Keratinocyte (primary cell): ENCODE measurements around the gene PRR11. TPM values are rescaled to one million over a fixed set of nuclear protein-coding genes. Genes with fewer than 3 reads are reported as not detected.
A peak's percentile ranks its signal among the peaks of the same experiment; 100 is the strongest.

Experiments
- DNase-seq: peaks from one replicate; pipeline ENCODE4 v3.0.0-alpha.2; 2011; ENCODE audit warnings: low read depth, missing footprints, low spot score
- FAIRE-seq: peaks from 2 replicates; lab custom pipeline; 2011; peaks lifted over from hg19 to GRCh38; lab: Jason Lieb, UNC
- H2AFZ ChIP-seq: 2 replicates; pipeline ENCODE4 v1.6.0; 2012; ENCODE audit warnings: low read length, control low read depth, inconsistent platforms; ENCODE audit not compliant: control insufficient read depth
- H3K27ac ChIP-seq: 2 replicates; pipeline ENCODE4 v1.5.1; 2011; ENCODE audit warnings: low read length; ENCODE audit not compliant: control insufficient read depth, insufficient read depth
- H3K27me3 ChIP-seq: 3 replicates; pipeline ENCODE4 v1.6.0; 2011; ENCODE audit warnings: low read length; ENCODE audit not compliant: control insufficient read depth, insufficient read depth; ENCODE audit errors: extremely low read depth
- H3K36me3 ChIP-seq, 2 experiments: 2 replicates in 1 of 2; 3 replicates in 1 of 2; pipeline ENCODE4 v1.5.1; 2011; ENCODE audit warnings: low read length in 2 of 2, mild to moderate bottlenecking in 1 of 2; ENCODE audit not compliant: control insufficient read depth in 2 of 2, insufficient read depth in 2 of 2; ENCODE audit errors: extremely low read depth in 1 of 2
- H3K4me1 ChIP-seq: 3 replicates; pipeline ENCODE4 v1.5.1; 2011; ENCODE audit warnings: low read length; ENCODE audit not compliant: control insufficient read depth, insufficient read depth; ENCODE audit errors: extremely low read depth
- H3K4me2 ChIP-seq: 3 replicates; pipeline ENCODE4 v1.6.0; 2011; ENCODE audit warnings: low read depth, low read length; ENCODE audit not compliant: control insufficient read depth, insufficient read depth; ENCODE audit errors: extremely low read depth
- H3K4me3 ChIP-seq, 3 experiments: fragments of 200-600 bp in 1 of 3; sonication (generic) in 1 of 3; 2 replicates in 2 of 3; 3 replicates in 1 of 3; pipeline ENCODE4 v1.5.1; 2011 to 2016; ENCODE audit warnings: low read length in 3 of 3, mild to moderate bottlenecking in 3 of 3, control low read depth in 2 of 3, inconsistent platforms in 1 of 3, low read depth in 1 of 3, mixed read lengths in 1 of 3, mixed run types in 1 of 3, moderate library complexity in 1 of 3; ENCODE audit not compliant: control insufficient read depth in 2 of 3, insufficient read depth in 2 of 3; ENCODE audit errors: extremely low read depth in 1 of 3
- H3K79me2 ChIP-seq: 2 replicates; pipeline ENCODE4 v1.6.0; 2012; ENCODE audit warnings: low read length; ENCODE audit not compliant: control insufficient read depth, insufficient read depth
- H3K9ac ChIP-seq: 3 replicates; pipeline ENCODE4 v1.6.0; 2011; ENCODE audit warnings: low read length; ENCODE audit not compliant: control insufficient read depth, insufficient read depth; ENCODE audit errors: extremely low read depth
- H3K9me1 ChIP-seq: 3 replicates; pipeline ENCODE4 v1.6.0; 2011; ENCODE audit warnings: low read length; ENCODE audit not compliant: control insufficient read depth, insufficient read depth; ENCODE audit errors: extremely low read depth
- H3K9me3 ChIP-seq: 2 replicates; pipeline ENCODE4 v1.5.1; 2012; ENCODE audit warnings: low read depth, low read length; ENCODE audit not compliant: control insufficient read depth
- H4K20me1 ChIP-seq: 3 replicates; pipeline ENCODE4 v1.6.0; 2011; ENCODE audit warnings: low read length; ENCODE audit not compliant: control insufficient read depth, insufficient read depth; ENCODE audit errors: extremely low read depth
- CTCF ChIP-seq, 3 experiments: IDR thresholded peaks in 1 of 3; conservative IDR thresholded peaks in 1 of 3; optimal IDR thresholded peaks in 1 of 3; 2 replicates in 2 of 3; 3 replicates in 1 of 3; pipeline versions ENCODE3 to v1.5.1; 2011; ENCODE audit warnings: low read length in 3 of 3, mild to moderate bottlenecking in 3 of 3, moderate library complexity in 2 of 3, control low read depth in 1 of 3, inconsistent platforms in 1 of 3; ENCODE audit not compliant: insufficient read depth in 2 of 3; ENCODE audit errors: extremely low read depth in 1 of 3
- EZH2 ChIP-seq: IDR thresholded peaks from one replicate; pipeline ENCODE4 v1.6.1; 2012; ENCODE audit warnings: inconsistent platforms, mild to moderate bottlenecking, low read length, moderate library complexity
- dilution Hi-C: fragments of 300-500 bp; cut with MboI; formaldehyde crosslinking; loops from one replicate; pipeline ENCODE4 v1.7.0; 2020; ENCODE audit warnings: low sequenced_read_pairs; ENCODE audit not compliant: extremely low pct_ligation_motif_present
- polyA plus RNA-seq, 5 experiments: library from polyadenylated mRNA; depleted of rRNA in 3 of 5; stranded (reverse) in 3 of 5; stranded (forward) in 1 of 5; unstranded in 1 of 5; fragments of >200 nt; gene quantifications; 1 replicate in 1 of 5; 2 replicates in 3 of 5; 3 replicates in 1 of 5; pipeline versions ENCODE4 v1.2.1 to v1.2.3, GENCODE V29; 2011 to 2012; ENCODE audit warnings: missing spikeins in 2 of 5, low read depth in 1 of 5, low replicate concordance in 1 of 5

The PRR11 gene
- polyA plus RNA-seq, 1 donor (not counting 4 experiments of a cell fraction or from before 2014, with no cell fraction given), result 40.1 TPM

GRCh38 chr17:59106463-59107305 lies 48.9 kb upstream of the PRR11 start, which contains the start of gene TRIM37:
TSS of gene TRIM37 (minus strand) at chr17:59106880. CDS start at chr17:59106461, 419 bp downstream.
- Histone ChIP-seq H3K79me2 (peaks cover 40% of the 10 kb centered on the region), H4K20me1 (no peaks in the 10 kb centered on the region), H3K4me1 (peaks cover 8% of the 10 kb centered on the region), H3K4me2 (peak within 1 kb of the TSS; percentile 83), H3K4me3 (peak within 1 kb of the TSS; percentile 78 to 84 (median 82)), H3K27ac (peak within 1 kb of the TSS; percentile 76), H3K36me3 (peaks cover 0 to 2% of the 10 kb centered on the region in 2 experiments), H3K9ac (peak within 1 kb of the TSS; percentile 90), H3K9me3 (no peaks in the 10 kb centered on the region), H3K27me3 (no peaks in the 10 kb centered on the region), H2AFZ (peak within 1 kb of the TSS; percentile 77), H3K9me1 (no peaks in the 10 kb centered on the region)
- peak in 1 of 3 experiments; percentile 17 for TF ChIP-seq CTCF (optimal IDR thresholded peaks at IDR 0.05 in 1 of 3, IDR thresholded peaks at IDR 0.05 in 1 of 3, conservative IDR thresholded peaks at IDR 0.05 in 1 of 3; ENCODE audit: extremely low read depth in 1 of 3, insufficient read depth in 2 of 3, low read length in 3 of 3)
- TF ChIP-seq EZH2, result no peak
- dilution Hi-C loops, result no loop called here
- peak; percentile 72 for FAIRE-seq
- peak; percentile 95 for DNase-seq

- H3K4me3 ChIP-seq, result peak overlapping the region; percentile 57 to 78 (median 77)
- DNase-seq (no peak), FAIRE-seq (no peak)
- peak overlapping the region; percentile 77 for H2AFZ ChIP-seq
- no peak for TF ChIP-seq CTCF (optimal IDR thresholded peaks at IDR 0.05 in 1 of 3, IDR thresholded peaks at IDR 0.05 in 1 of 3, conservative IDR thresholded peaks at IDR 0.05 in 1 of 3; ENCODE audit: extremely low read depth in 1 of 3, insufficient read depth in 2 of 3, low read length in 3 of 3)
- no peak for TF ChIP-seq EZH2
- no peaks in the 10 kb centered on the region for H3K9me1 ChIP-seq
- no peaks in the 10 kb centered on the region for H3K9me3 ChIP-seq
- no peaks in the 10 kb centered on the region for H4K20me1 ChIP-seq
- H3K9ac ChIP-seq, result peak overlapping the region; percentile 82
- H3K36me3 ChIP-seq, result peaks cover 0 to 2% of the 10 kb centered on the region in 2 experiments
- H3K79me2 ChIP-seq, result peaks cover 36% of the 10 kb centered on the region
- dilution Hi-C loops, result no loop called here
- H3K4me2 ChIP-seq, result peak overlapping the region; percentile 63
- peak overlapping the region; percentile 76 for H3K27ac ChIP-seq
- H3K4me1 ChIP-seq, result peaks cover 8% of the 10 kb centered on the region
- H3K27me3 ChIP-seq, result no peaks in the 10 kb centered on the region
Measured at GRCh38 chr17:59107306-59107670, 48.3 kb upstream of the PRR11 start.
